ENCODE results near the gene MED12L.

Gene MED12L

GRCh38 chr3:151256749-151257148 lies 171.3 kb downstream of the MED12L start:
- no peaks in the 10 kb centered on the region for H3K27me3 ChIP-seq (ENCODE audit: control insufficient read depth, insufficient read depth, low read length)
- no peaks in the 10 kb centered on the region for H3K9me3 ChIP-seq (ENCODE audit: control insufficient read depth, low read length)
- H3K9ac ChIP-seq (ENCODE audit: low read length) = no peak overlapping the region
- peaks cover 53% of the 10 kb centered on the region for H3K4me1 ChIP-seq (ENCODE audit: control insufficient read depth, insufficient read depth, low read length)
- H3K4me3 ChIP-seq (ENCODE audit: low read length) = no peak overlapping the region
- H3K36me3 ChIP-seq (ENCODE audit: control insufficient read depth, insufficient read depth, low read length) = no peaks in the 10 kb centered on the region

- Histone ChIP-seq H3K4me1 (ENCODE audit: control insufficient read depth, insufficient read depth, low read length) (peaks cover 44% of the 10 kb centered on the region), H3K36me3 (ENCODE audit: control insufficient read depth, insufficient read depth, low read length) (no peaks in the 10 kb centered on the region), H3K27me3 (ENCODE audit: control insufficient read depth, insufficient read depth, low read length) (no peaks in the 10 kb centered on the region), H3K4me3 (ENCODE audit: low read length) (no peak overlapping the region), H3K9ac (ENCODE audit: low read length) (no peak overlapping the region), H3K9me3 (ENCODE audit: control insufficient read depth, low read length) (no peaks in the 10 kb centered on the region)
Observed at GRCh38 chr3:151259664-151260063, 174.2 kb downstream of the MED12L start.

- no peak overlapping the region for H3K4me3 ChIP-seq (ENCODE audit: low read length)
Observed at GRCh38 chr3:151262871-151263525, 177.5 kb downstream of the MED12L start.

GRCh38 chr3:151264605-151265004 lies 179.1 kb downstream of the MED12L start:
- no peaks in the 10 kb centered on the region for H3K27me3 ChIP-seq (ENCODE audit: control insufficient read depth, insufficient read depth, low read length)
- H3K4me1 ChIP-seq (ENCODE audit: control insufficient read depth, insufficient read depth, low read length) = peaks cover 15% of the 10 kb centered on the region
- no peaks in the 10 kb centered on the region for H3K9me3 ChIP-seq (ENCODE audit: control insufficient read depth, low read length)
- no peak overlapping the region for H3K9ac ChIP-seq (ENCODE audit: low read length)
- no peak overlapping the region for H3K4me3 ChIP-seq (ENCODE audit: low read length)
- H3K36me3 ChIP-seq (ENCODE audit: control insufficient read depth, insufficient read depth, low read length) = no peaks in the 10 kb centered on the region

More at GRCh38 chr3:151262871-151263525, 177.5 kb downstream of the MED12L start:
- peaks cover 27% of the 10 kb centered on the region for H3K4me1 ChIP-seq (ENCODE audit: control insufficient read depth, insufficient read depth, low read length)
- no peak overlapping the region for H3K9ac ChIP-seq (ENCODE audit: low read length)
- no peaks in the 10 kb centered on the region for H3K27me3 ChIP-seq (ENCODE audit: control insufficient read depth, insufficient read depth, low read length)
- no peaks in the 10 kb centered on the region for H3K9me3 ChIP-seq (ENCODE audit: control insufficient read depth, low read length)
- no peaks in the 10 kb centered on the region for H3K36me3 ChIP-seq (ENCODE audit: control insufficient read depth, insufficient read depth, low read length)

- Histone ChIP-seq H3K4me3 (ENCODE audit: low read length) (no peak overlapping the region), H3K36me3 (ENCODE audit: control insufficient read depth, insufficient read depth, low read length) (no peaks in the 10 kb centered on the region), H3K9ac (ENCODE audit: low read length) (no peak overlapping the region), H3K9me3 (ENCODE audit: control insufficient read depth, low read length) (no peaks in the 10 kb centered on the region), H3K4me1 (ENCODE audit: control insufficient read depth, insufficient read depth, low read length) (peaks cover 9% of the 10 kb centered on the region), H3K27me3 (ENCODE audit: control insufficient read depth, insufficient read depth, low read length) (no peaks in the 10 kb centered on the region)
Observed at GRCh38 chr3:151265166-151265565, 179.7 kb downstream of the MED12L start.

- Histone ChIP-seq H3K9ac (ENCODE audit: low read length) (no peak overlapping the region), H3K4me1 (ENCODE audit: control insufficient read depth, insufficient read depth, low read length) (peaks cover 6% of the 10 kb centered on the region), H3K27me3 (ENCODE audit: control insufficient read depth, insufficient read depth, low read length) (no peaks in the 10 kb centered on the region), H3K36me3 (ENCODE audit: control insufficient read depth, insufficient read depth, low read length) (no peaks in the 10 kb centered on the region), H3K9me3 (ENCODE audit: control insufficient read depth, low read length) (no peaks in the 10 kb centered on the region), H3K4me3 (ENCODE audit: low read length) (no peak overlapping the region)
Observed at GRCh38 chr3:151265866-151266265, 180.4 kb downstream of the MED12L start.

- no peaks in the 10 kb centered on the region for H3K36me3 ChIP-seq (ENCODE audit: control insufficient read depth, insufficient read depth, low read length)
- H3K27me3 ChIP-seq (ENCODE audit: control insufficient read depth, insufficient read depth, low read length) = no peaks in the 10 kb centered on the region
- no peak overlapping the region for H3K9ac ChIP-seq (ENCODE audit: low read length)
- no peaks in the 10 kb centered on the region for H3K9me3 ChIP-seq (ENCODE audit: control insufficient read depth, low read length)
- peaks cover 6% of the 10 kb centered on the region for H3K4me1 ChIP-seq (ENCODE audit: control insufficient read depth, insufficient read depth, low read length)
- no peak overlapping the region for H3K4me3 ChIP-seq (ENCODE audit: low read length)
Observed at GRCh38 chr3:151267066-151267465, 181.6 kb downstream of the MED12L start.

- Histone ChIP-seq H3K36me3 (ENCODE audit: control insufficient read depth, insufficient read depth, low read length) (no peaks in the 10 kb centered on the region), H3K9me3 (ENCODE audit: control insufficient read depth, low read length) (no peaks in the 10 kb centered on the region), H3K4me3 (ENCODE audit: low read length) (no peak overlapping the region), H3K27me3 (ENCODE audit: control insufficient read depth, insufficient read depth, low read length) (no peaks in the 10 kb centered on the region), H3K4me1 (ENCODE audit: control insufficient read depth, insufficient read depth, low read length) (peaks cover 6% of the 10 kb centered on the region), H3K9ac (ENCODE audit: low read length) (no peak overlapping the region)
Observed at GRCh38 chr3:151268267-151269235, 183.1 kb downstream of the MED12L start.

GRCh38 chr3:151269631-151270030 lies 184.2 kb downstream of the MED12L start:
- Histone ChIP-seq H3K9me3 (ENCODE audit: control insufficient read depth, low read length) (no peaks in the 10 kb centered on the region), H3K27me3 (ENCODE audit: control insufficient read depth, insufficient read depth, low read length) (no peaks in the 10 kb centered on the region), H3K36me3 (ENCODE audit: control insufficient read depth, insufficient read depth, low read length) (no peaks in the 10 kb centered on the region), H3K4me1 (ENCODE audit: control insufficient read depth, insufficient read depth, low read length) (peaks cover 3% of the 10 kb centered on the region), H3K4me3 (ENCODE audit: low read length) (no peak overlapping the region), H3K9ac (ENCODE audit: low read length) (no peak overlapping the region)

GRCh38 chr3:151275091-151275490 lies 189.6 kb downstream of the MED12L start:
- Histone ChIP-seq H3K9ac (ENCODE audit: low read length) (no peak overlapping the region), H3K27me3 (ENCODE audit: control insufficient read depth, insufficient read depth, low read length) (no peaks in the 10 kb centered on the region), H3K4me3 (ENCODE audit: low read length) (no peak overlapping the region), H3K36me3 (ENCODE audit: control insufficient read depth, insufficient read depth, low read length) (no peaks in the 10 kb centered on the region), H3K9me3 (ENCODE audit: control insufficient read depth, low read length) (no peaks in the 10 kb centered on the region), H3K4me1 (ENCODE audit: control insufficient read depth, insufficient read depth, low read length) (no peaks in the 10 kb centered on the region)

GRCh38 chr3:151276038-151276686 lies 190.7 kb downstream of the MED12L start:
- Histone ChIP-seq H3K4me1 (ENCODE audit: control insufficient read depth, insufficient read depth, low read length) (no peaks in the 10 kb centered on the region), H3K4me3 (ENCODE audit: low read length) (no peak overlapping the region), H3K27me3 (ENCODE audit: control insufficient read depth, insufficient read depth, low read length) (no peaks in the 10 kb centered on the region), H3K36me3 (ENCODE audit: control insufficient read depth, insufficient read depth, low read length) (no peaks in the 10 kb centered on the region), H3K9me3 (ENCODE audit: control insufficient read depth, low read length) (no peaks in the 10 kb centered on the region), H3K9ac (ENCODE audit: low read length) (no peak overlapping the region)

- no peaks in the 10 kb centered on the region for H3K36me3 ChIP-seq (ENCODE audit: control insufficient read depth, insufficient read depth, low read length)
- H3K9me3 ChIP-seq (ENCODE audit: control insufficient read depth, low read length) = no peaks in the 10 kb centered on the region
- H3K9ac ChIP-seq (ENCODE audit: low read length) = no peak overlapping the region
- H3K27me3 ChIP-seq (ENCODE audit: control insufficient read depth, insufficient read depth, low read length) = no peaks in the 10 kb centered on the region
- H3K4me1 ChIP-seq (ENCODE audit: control insufficient read depth, insufficient read depth, low read length) = no peaks in the 10 kb centered on the region
- no peak overlapping the region for H3K4me3 ChIP-seq (ENCODE audit: low read length)
Observed at GRCh38 chr3:151276687-151277042, 191.2 kb downstream of the MED12L start.

Data from mucosa of stomach (tissue), 1 donor.